A549 (cell line): ENCODE measurements around the gene PIM1. TPM values are rescaled to one million over a fixed set of nuclear protein-coding genes. Genes with fewer than 3 reads are reported as not detected.

Experiments
- ATAC-seq, 2 experiments: fragments of 200-7000 bp in 1 of 2; fragments of >200 bp in 1 of 2; cut with Nextera tagmentation in 1 of 2; cut with Tn5 transposase in 1 of 2; 3 replicates each; pipeline versions ENCODE4 v1.8.0 to v1.9.1; 2018 to 2020; ENCODE audit warnings: mild to moderate bottlenecking in 1 of 2, moderate library complexity in 1 of 2
- CTCF ChIA-PET: fragments of 300-600 bp; sonication (Branson Sonifier 250); formaldehyde crosslinking; extraction: SDS; loops from one replicate; lab custom pipeline; 2021; ENCODE audit warnings: antibody characterized with exemption, inconsistent platforms; lab: Yijun Ruan, JAX
- POLR2A ChIA-PET: fragments of 350-600 bp; formaldehyde crosslinking; extraction: SDS; loops from one replicate; lab custom pipeline; 2021; ENCODE audit warnings: antibody characterized with exemption, inconsistent platforms; lab: Yijun Ruan, JAX
- DNase-seq, 2 experiments: peaks; one replicate each; pipeline versions ENCODE4 v3.0.0 to v3.0.0-alpha.2; 2011 to 2016; ENCODE audit warnings: low read depth in 1 of 2, low spot score in 1 of 2
- FAIRE-seq: peaks from 2 replicates; lab custom pipeline; 2011; peaks lifted over from hg19 to GRCh38; lab: Jason Lieb, UNC
- H3K27ac ChIP-seq, 2 experiments: fragments of >200 bp; sonication (Bioruptor Twin); formaldehyde crosslinking; 3 replicates each; pipeline ENCODE4 v1.5.1; 2016 to 2017
- H3K4me1 ChIP-seq: fragments of >200 bp; sonication (Bioruptor Twin); formaldehyde crosslinking; 3 replicates; pipeline ENCODE4 v1.6.1; 2016
- H3K4me2 ChIP-seq: fragments of >200 bp; sonication (Bioruptor Twin); formaldehyde crosslinking; 3 replicates; pipeline ENCODE4 v1.6.1; 2016
- H3K4me3 ChIP-seq: fragments of >200 bp; sonication (Bioruptor Twin); formaldehyde crosslinking; 3 replicates; pipeline ENCODE4 v1.5.1; 2016
- H3K9me3 ChIP-seq: fragments of >200 bp; sonication (Bioruptor Twin); formaldehyde crosslinking; 3 replicates; pipeline ENCODE4 v1.6.1; 2016
- BCL3 ChIP-seq: fragments of >200 bp; sonication (Bioruptor Twin); formaldehyde crosslinking; IDR thresholded peaks from 3 replicates; pipeline ENCODE4 v1.6.1; 2016
- CBX2 ChIP-seq: fragments of 200-600 bp; sonication (generic); IDR thresholded peaks from 2 replicates; pipeline ENCODE4 v1.6.1; 2016; ENCODE audit warnings: low read depth, mild to moderate bottlenecking, borderline replicate concordance
- CHD2 ChIP-seq: fragments of 150-350 bp; IDR thresholded peaks from 2 replicates; pipeline ENCODE4 v1.6.1; 2014; ENCODE audit warnings: low read length; ENCODE audit not compliant: partially characterized antibody
- CTCF ChIP-seq: fragments of >200 bp; sonication (Bioruptor Twin); formaldehyde crosslinking; IDR thresholded peaks from 3 replicates; pipeline ENCODE4 v1.5.1; 2016
- E2F6 ChIP-seq: IDR thresholded peaks from 2 replicates; pipeline ENCODE4 v1.6.1; 2012; ENCODE audit warnings: low read depth, borderline replicate concordance
- EHMT2 ChIP-seq: fragments of 200-600 bp; sonication (generic); IDR thresholded peaks from 2 replicates; pipeline ENCODE4 v1.6.1; 2016; ENCODE audit warnings: antibody characterized with exemption, low read depth, mild to moderate bottlenecking, moderate library complexity
- EP300 ChIP-seq, 2 experiments: fragments of >200 bp; sonication (Bioruptor Twin); formaldehyde crosslinking; IDR thresholded peaks; 2 replicates in 1 of 2; 3 replicates in 1 of 2; pipeline ENCODE4 v1.6.1; 2016 to 2017
- ESRRA ChIP-seq: fragments of 150-350 bp; IDR thresholded peaks from 2 replicates; pipeline ENCODE4 v1.6.1; 2014; ENCODE audit warnings: mild to moderate bottlenecking, low read length, borderline replicate concordance
- FOSB ChIP-seq: fragments of 250-450 bp; sonication (Bioruptor Pico); IDR thresholded peaks from 2 replicates; pipeline ENCODE4 v1.5.0; 2020; ENCODE audit warnings: mild to moderate bottlenecking, moderate library complexity
- FOSL2 ChIP-seq, 2 experiments: fragments of 450-650 bp in 1 of 2; fragments of >200 bp in 1 of 2; sonication (Bioruptor Twin) in 1 of 2; formaldehyde crosslinking; IDR thresholded peaks; 2 replicates each; pipeline versions ENCODE4 v1.5.0 to v1.6.1; 2016 to 2020; ENCODE audit warnings: mild to moderate bottlenecking in 1 of 2, moderate library complexity in 1 of 2
- GATA3 ChIP-seq: IDR thresholded peaks from 2 replicates; pipeline ENCODE4 v1.6.1; 2012; ENCODE audit warnings: borderline replicate concordance
- HEYL ChIP-seq: fragments of 250-450 bp; sonication (Bioruptor Pico); IDR thresholded peaks from 2 replicates; pipeline ENCODE4 v1.8.0; 2021; ENCODE audit warnings: mild to moderate bottlenecking, moderate library complexity
- HOXA7 ChIP-seq: fragments of 250-450 bp; sonication (Bioruptor Pico); IDR thresholded peaks from 2 replicates; pipeline ENCODE4 v1.5.0; 2020; ENCODE audit warnings: mild to moderate bottlenecking, moderate library complexity
- KDM1A ChIP-seq: fragments of 200-600 bp; sonication (generic); IDR thresholded peaks from 2 replicates; pipeline ENCODE4 v1.6.1; 2016; ENCODE audit warnings: low read depth, mild to moderate bottlenecking
- KDM5A ChIP-seq: fragments of 200-600 bp; sonication (generic); IDR thresholded peaks from 2 replicates; pipeline ENCODE4 v1.6.1; 2016; ENCODE audit warnings: antibody characterized with exemption, mild to moderate bottlenecking
- MAFK ChIP-seq: fragments of 450-650 bp; IDR thresholded peaks from 2 replicates; pipeline ENCODE4 v1.6.1; 2014; ENCODE audit not compliant: partially characterized antibody
- MAZ ChIP-seq: fragments of 150-350 bp; IDR thresholded peaks from 2 replicates; pipeline ENCODE4 v1.6.1; 2014; ENCODE audit warnings: antibody characterized with exemption, low read depth, low read length, borderline replicate concordance
- NFE2L2 ChIP-seq: fragments of 150-350 bp; conservative IDR thresholded peaks from 2 replicates; pipeline ENCODE4 v1.6.1; 2014; ENCODE audit warnings: low read length
- NPAS2 ChIP-seq: fragments of 250-450 bp; sonication (Bioruptor Pico); IDR thresholded peaks from 2 replicates; pipeline ENCODE4 v1.8.0; 2022; ENCODE audit warnings: mild to moderate bottlenecking, moderate library complexity, borderline replicate concordance
- PBX3 ChIP-seq: IDR thresholded peaks from 2 replicates; pipeline ENCODE4 v1.6.1; 2012
- PHF8 ChIP-seq: fragments of 200-600 bp; sonication (generic); IDR thresholded peaks from 2 replicates; pipeline ENCODE4 v1.6.1; 2016; ENCODE audit warnings: low read depth, mild to moderate bottlenecking, antibody characterized with exemption, moderate library complexity, borderline replicate concordance
- SMC3 ChIP-seq: fragments of >200 bp; sonication (Bioruptor Twin); formaldehyde crosslinking; IDR thresholded peaks from 3 replicates; pipeline ENCODE4 v1.6.1; 2018; ENCODE audit warnings: inconsistent platforms
- TP53 ChIP-seq: fragments of 250-450 bp; sonication (Bioruptor Pico); IDR thresholded peaks from 2 replicates; pipeline ENCODE4 v1.5.0; 2021; ENCODE audit warnings: mild to moderate bottlenecking, moderate library complexity
- ZC3H11A ChIP-seq: fragments of 450-650 bp; IDR thresholded peaks from 2 replicates; pipeline ENCODE4 v1.6.1; 2014; ENCODE audit warnings: antibody characterized with exemption, mild to moderate bottlenecking
- ZFP36 ChIP-seq: fragments of 450-650 bp; IDR thresholded peaks from 2 replicates; pipeline ENCODE4 v1.6.1; 2014; ENCODE audit warnings: borderline replicate concordance; ENCODE audit not compliant: partially characterized antibody
- WGBS: methylation state at CpG from one replicate; pipeline ENCODE4 v1.1.6; 2017; ENCODE audit errors: missing lambda C conversion rate; 5-methylcytosine and 5-hydroxymethylcytosine counted together
- polyA plus RNA-seq, 4 experiments: library from polyadenylated mRNA; depleted of rRNA in 3 of 4; stranded (reverse); fragments of >200 nt; fragmentation: RNase III in 1 of 4; extraction: RNeasy Plus Mini Kit Qiagen cat#74134 plus additional on column Dnase treatment in 1 of 4; gene quantifications; 2 replicates in 3 of 4; 3 replicates in 1 of 4; pipeline ENCODE4 v1.2.3, GENCODE V29; 2011 to 2017

PIM1 gene
- polyA plus RNA-seq, 2 of the 4 experiments (the other 2 are of a cell fraction) = 15.4 to 19.0 TPM

GRCh38 chr6:37212268-37212667 is 42.3 kb downstream of the PIM1 start:
- ChIA-PET CTCF (interaction anchor here (1.3 to 25.6 kb wide), 6 partner anchors 11 to 446 kb away, joined by 4 to 546 read pairs (median 8); no protein-coding TSS in a partner anchor), POLR2A (no interaction called here)
- DNase-seq = no peak
- no peak for FAIRE-seq
- ATAC-seq = no peak
- H3K9me3 ChIP-seq = no peaks in the 10 kb centered on the region
- 88% methylated on average over 9 of the region's 9 CpGs for WGBS
- H3K4me2 ChIP-seq = no peak overlapping the region
- H3K27ac ChIP-seq = no peak overlapping the region
- H3K4me1 ChIP-seq = 0 out of 3 replicates have a peak, but pooled peaks cover 4% of the 10 kb centered on the region
- H3K4me3 ChIP-seq = no peak overlapping the region
- TF ChIP-seq PHF8 (no peak), SMC3 (no peak), ZC3H11A (no peak), ZFP36 (no peak), CHD2 (no peak)

DNA sequence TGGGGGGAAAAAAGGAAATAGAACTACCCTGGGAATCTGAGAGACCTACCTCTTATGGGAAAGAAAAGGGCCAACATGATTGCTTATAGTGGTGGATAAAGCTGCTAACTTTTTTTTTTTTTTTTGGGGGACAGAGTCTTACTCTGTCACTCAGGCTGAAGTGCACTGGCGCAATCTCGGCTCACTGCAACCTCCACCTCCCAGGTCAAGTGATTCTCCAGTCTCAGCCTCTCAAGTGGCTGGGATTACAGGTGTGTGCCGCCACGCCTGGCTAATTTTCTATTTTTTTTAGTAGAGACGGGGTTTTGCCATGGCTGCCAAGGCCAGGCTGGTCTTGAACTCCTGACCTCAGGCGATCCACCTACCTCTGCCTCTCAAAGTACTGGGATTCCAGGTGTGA is 48.1 kb downstream of the PIM1 start:
- Histone ChIP-seq H3K4me2 (no peak overlapping the region), H3K9me3 (no peaks in the 10 kb centered on the region), H3K4me3 (no peak overlapping the region)
- WGBS = 92% methylated on average over 6 of the region's 6 CpGs
- POLR2A ChIA-PET = no interaction called here
- CTCF ChIA-PET = interaction anchor here (25.6 kb wide), 1 partner anchor 195 kb away, joined by 546 read pairs; no protein-coding TSS in a partner anchor
- ATAC-seq (no peak), FAIRE-seq (no peak), DNase-seq (no peak)
- TF ChIP-seq MAZ (no peak), CBX2 (no peak), ESRRA (no peak), MAFK (no peak)
- TF ChIP-seq, all 56 proteins: peak for 0
- H3K27ac ChIP-seq = no peak overlapping the region
- peaks cover 8% of the 10 kb centered on the region; the same call in 2 of the 3 replicates for H3K4me1 ChIP-seq

GRCh38 chr6:37218511-37218910 is 48.6 kb downstream of the PIM1 start:
- CTCF ChIA-PET = no interaction called here
- 77% methylated on average over 8 of the region's 8 CpGs for WGBS
- H3K9me3 ChIP-seq = no peaks in the 10 kb centered on the region
- POLR2A ChIA-PET = no interaction called here
- H3K4me3 ChIP-seq = no peak overlapping the region
- no peak overlapping the region for H3K4me2 ChIP-seq
- H3K4me1 ChIP-seq = peaks cover 12% of the 10 kb centered on the region; the same call in 2 of the 3 replicates
- DNase-seq (no peak), ATAC-seq (no peak), FAIRE-seq (no peak)
- TF ChIP-seq FOSL2 (IDR thresholded peaks at IDR 0.05) = no peak
- TF ChIP-seq FOSL2 (CRISPR knock-in tag; IDR thresholded peaks at IDR 0.05) = no peak
- TF ChIP-seq TP53 (CRISPR knock-in tag) = no peak
- no peak for TF ChIP-seq PBX3
- no peak for TF ChIP-seq EP300 (IDR thresholded peaks at IDR 0.05)
- TF ChIP-seq BCL3 = no peak
- no peak for TF ChIP-seq HEYL (CRISPR knock-in tag)
- TF ChIP-seq ZFP36 = no peak
- TF ChIP-seq FOSB (CRISPR knock-in tag) = no peak
- TF ChIP-seq NPAS2 (CRISPR knock-in tag) = no peak
- TF ChIP-seq MAZ = no peak
- TF ChIP-seq CBX2 = no peak
- TF ChIP-seq EHMT2 = no peak
- TF ChIP-seq NFE2L2 = no peak
- TF ChIP-seq GATA3 = no peak
- TF ChIP-seq E2F6 = no peak
- no peak for TF ChIP-seq HOXA7
- no peak for TF ChIP-seq SMC3
- no peak for TF ChIP-seq KDM5A
- no peak for TF ChIP-seq KDM1A
- no peak for TF ChIP-seq CTCF
- H3K27ac ChIP-seq = no peak overlapping the region
